SK-N-SH treated with all-trans-retinoic acid at 6 μM for 48 hours (cell line): ENCODE data around the gene ZKSCAN8.

Source experiments
- ARNTL ChIP-seq: fragments of 450-650 bp; formaldehyde crosslinking; IDR thresholded peaks from 2 replicates; pipeline ENCODE4 v1.5.0; 2020; ENCODE audit warnings: low read depth, mild to moderate bottlenecking, moderate library complexity, borderline replicate concordance
- BACH2 ChIP-seq: fragments of 250-450 bp; sonication (Bioruptor Pico); IDR thresholded peaks from 2 replicates; pipeline ENCODE4 v1.9.0; 2021; ENCODE audit warnings: mild to moderate bottlenecking, borderline replicate concordance
- SNAI2 ChIP-seq: fragments of 250-450 bp; sonication (Bioruptor Pico); IDR thresholded peaks from 2 replicates; pipeline ENCODE4 v1.5.0; 2020; ENCODE audit warnings: mild to moderate bottlenecking, moderate library complexity
- ZFP30 ChIP-seq: fragments of 450-650 bp; formaldehyde crosslinking; IDR thresholded peaks from 2 replicates; pipeline ENCODE4 v1.5.0; 2022; ENCODE audit warnings: mild to moderate bottlenecking, moderate library complexity
- ZNF70 ChIP-seq: fragments of 450-650 bp; formaldehyde crosslinking; IDR thresholded peaks from 2 replicates; pipeline ENCODE4 v1.5.0; 2020; ENCODE audit warnings: mild to moderate bottlenecking, moderate library complexity
- TF ChIP-seq, protein P1 (sequence below): fragments of 250-450 bp; sonication (Bioruptor Pico); IDR thresholded peaks from 2 replicates; pipeline ENCODE4 v1.5.1; 2020; ENCODE audit warnings: low read depth, mild to moderate bottlenecking, moderate library complexity
- TF ChIP-seq, protein P2 (sequence below): fragments of 250-450 bp; sonication (Bioruptor Pico); IDR thresholded peaks from 2 replicates; pipeline ENCODE4 v1.8.0; 2020; ENCODE audit warnings: mild to moderate bottlenecking, moderate library complexity, borderline replicate concordance

DNA sequence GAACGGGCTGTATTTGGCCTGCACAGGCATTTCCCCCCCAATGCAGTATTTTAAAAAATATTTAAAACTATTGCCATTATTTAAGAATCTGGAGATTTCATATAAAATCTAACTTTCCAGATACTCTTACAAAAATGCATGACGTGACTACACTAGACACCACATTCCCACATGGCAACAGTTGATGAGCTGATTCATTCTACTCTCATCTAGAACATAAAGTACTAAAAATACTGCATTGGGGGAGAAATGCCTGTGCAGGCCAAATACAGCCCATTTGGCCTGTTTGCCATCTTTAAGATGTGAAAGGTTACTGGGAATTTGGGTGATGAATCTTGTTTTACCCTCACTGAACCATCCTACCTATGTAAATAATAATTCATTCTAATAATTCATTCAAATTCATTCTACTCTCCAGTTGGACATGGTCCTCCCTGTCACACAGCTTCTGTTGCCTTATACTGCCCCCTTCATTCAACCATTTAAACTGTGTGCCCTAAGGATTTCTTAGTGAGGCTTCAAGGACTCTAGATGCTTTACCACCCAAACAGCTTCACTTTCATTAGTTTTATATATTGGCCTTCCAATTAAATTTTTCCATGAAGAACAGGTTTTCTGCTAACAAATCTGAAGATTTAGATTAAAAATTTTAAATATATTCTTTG lies 24.2 kb upstream of the ZKSCAN8 start:
- TF ChIP-seq ARNTL (CRISPR knock-in tag) (no peak), ZFP30 (CRISPR knock-in tag) (no peak), BACH2 (CRISPR knock-in tag) (no peak), ZNF70 (CRISPR knock-in tag) (no peak), SNAI2 (CRISPR knock-in tag) (no peak)
- TF ChIP-seq, protein P1, sequence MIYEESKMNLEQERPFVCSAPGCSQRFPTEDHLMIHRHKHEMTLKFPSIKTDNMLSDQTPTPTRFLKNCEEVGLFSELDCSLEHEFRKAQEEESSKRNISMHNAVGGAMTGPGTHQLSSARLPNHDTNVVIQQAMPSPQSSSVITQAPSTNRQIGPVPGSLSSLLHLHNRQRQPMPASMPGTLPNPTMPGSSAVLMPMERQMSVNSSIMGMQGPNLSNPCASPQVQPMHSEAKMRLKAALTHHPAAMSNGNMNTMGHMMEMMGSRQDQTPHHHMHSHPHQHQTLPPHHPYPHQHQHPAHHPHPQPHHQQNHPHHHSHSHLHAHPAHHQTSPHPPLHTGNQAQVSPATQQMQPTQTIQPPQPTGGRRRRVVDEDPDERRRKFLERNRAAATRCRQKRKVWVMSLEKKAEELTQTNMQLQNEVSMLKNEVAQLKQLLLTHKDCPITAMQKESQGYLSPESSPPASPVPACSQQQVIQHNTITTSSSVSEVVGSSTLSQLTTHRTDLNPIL (CRISPR knock-in tag): no peak
- TF ChIP-seq, protein P2, sequence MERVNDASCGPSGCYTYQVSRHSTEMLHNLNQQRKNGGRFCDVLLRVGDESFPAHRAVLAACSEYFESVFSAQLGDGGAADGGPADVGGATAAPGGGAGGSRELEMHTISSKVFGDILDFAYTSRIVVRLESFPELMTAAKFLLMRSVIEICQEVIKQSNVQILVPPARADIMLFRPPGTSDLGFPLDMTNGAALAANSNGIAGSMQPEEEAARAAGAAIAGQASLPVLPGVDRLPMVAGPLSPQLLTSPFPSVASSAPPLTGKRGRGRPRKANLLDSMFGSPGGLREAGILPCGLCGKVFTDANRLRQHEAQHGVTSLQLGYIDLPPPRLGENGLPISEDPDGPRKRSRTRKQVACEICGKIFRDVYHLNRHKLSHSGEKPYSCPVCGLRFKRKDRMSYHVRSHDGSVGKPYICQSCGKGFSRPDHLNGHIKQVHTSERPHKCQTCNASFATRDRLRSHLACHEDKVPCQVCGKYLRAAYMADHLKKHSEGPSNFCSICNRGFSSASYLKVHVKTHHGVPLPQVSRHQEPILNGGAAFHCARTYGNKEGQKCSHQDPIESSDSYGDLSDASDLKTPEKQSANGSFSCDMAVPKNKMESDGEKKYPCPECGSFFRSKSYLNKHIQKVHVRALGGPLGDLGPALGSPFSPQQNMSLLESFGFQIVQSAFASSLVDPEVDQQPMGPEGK: no peak
